HepG2 (cell line): ENCODE measurements around the gene RGS7.

Source experiments
- FOXM1 ChIP-seq: sonication (generic); formaldehyde crosslinking; IDR thresholded peaks from 2 replicates; pipeline ENCODE4 v1.5.0; 2020; ENCODE audit warnings: missing genetic modification reagents
- MYNN ChIP-seq: sonication (generic); formaldehyde crosslinking; IDR thresholded peaks from 2 replicates; pipeline ENCODE4 v1.4.0; 2020; ENCODE audit warnings: mild to moderate bottlenecking, low read depth, missing genetic modification reagents
- PRDM15 ChIP-seq: sonication (generic); formaldehyde crosslinking; IDR thresholded peaks from 2 replicates; pipeline ENCODE4 v1.4.0; 2020; ENCODE audit warnings: missing genetic modification reagents
- SRSF4 ChIP-seq: fragments of 200-400 bp; formaldehyde crosslinking; IDR thresholded peaks from one replicate; pipeline ENCODE4 v1.6.1; 2018; ENCODE audit warnings: mild to moderate bottlenecking, low read depth, low read length, moderate library complexity; ENCODE audit not compliant: poor library complexity, severe bottlenecking
- TARDBP ChIP-seq: sonication (generic); formaldehyde crosslinking; IDR thresholded peaks from 2 replicates; pipeline ENCODE4 v1.8.0; 2022; ENCODE audit warnings: mild to moderate bottlenecking, missing genetic modification reagents
- ZIK1 ChIP-seq: sonication (generic); formaldehyde crosslinking; IDR thresholded peaks from 2 replicates; pipeline ENCODE4 v1.5.0; 2020; ENCODE audit warnings: mild to moderate bottlenecking, low read depth, missing genetic modification reagents, borderline replicate concordance

GRCh38 chr1:240925273-240925672 is 431.7 kb downstream of the RGS7 start:
- TF ChIP-seq SRSF4: no peak
- no peak for TF ChIP-seq ZIK1 (CRISPR knock-in tag)
- no peak for TF ChIP-seq FOXM1 (CRISPR knock-in tag)
- no peak for TF ChIP-seq MYNN (CRISPR knock-in tag)
- TF ChIP-seq PRDM15 (CRISPR knock-in tag): no peak
- no peak for TF ChIP-seq TARDBP (CRISPR knock-in tag)
